IPS-NIHi11 (cell line): ENCODE results near the gene GCDH.
A peak's percentile ranks its signal among the peaks of the same experiment; 100 is the strongest.
"Not testable (repeated sequence)": the region's sequence is repeated elsewhere in the genome, so short reads cannot be mapped to it uniquely, and the experiment has no call there.

Source experiments
- DNase-seq: peaks from one replicate; pipeline ENCODE4 v3.0.0; 2012; ENCODE audit warnings: mixed read lengths, low spot score

GCDH gene

DNA sequence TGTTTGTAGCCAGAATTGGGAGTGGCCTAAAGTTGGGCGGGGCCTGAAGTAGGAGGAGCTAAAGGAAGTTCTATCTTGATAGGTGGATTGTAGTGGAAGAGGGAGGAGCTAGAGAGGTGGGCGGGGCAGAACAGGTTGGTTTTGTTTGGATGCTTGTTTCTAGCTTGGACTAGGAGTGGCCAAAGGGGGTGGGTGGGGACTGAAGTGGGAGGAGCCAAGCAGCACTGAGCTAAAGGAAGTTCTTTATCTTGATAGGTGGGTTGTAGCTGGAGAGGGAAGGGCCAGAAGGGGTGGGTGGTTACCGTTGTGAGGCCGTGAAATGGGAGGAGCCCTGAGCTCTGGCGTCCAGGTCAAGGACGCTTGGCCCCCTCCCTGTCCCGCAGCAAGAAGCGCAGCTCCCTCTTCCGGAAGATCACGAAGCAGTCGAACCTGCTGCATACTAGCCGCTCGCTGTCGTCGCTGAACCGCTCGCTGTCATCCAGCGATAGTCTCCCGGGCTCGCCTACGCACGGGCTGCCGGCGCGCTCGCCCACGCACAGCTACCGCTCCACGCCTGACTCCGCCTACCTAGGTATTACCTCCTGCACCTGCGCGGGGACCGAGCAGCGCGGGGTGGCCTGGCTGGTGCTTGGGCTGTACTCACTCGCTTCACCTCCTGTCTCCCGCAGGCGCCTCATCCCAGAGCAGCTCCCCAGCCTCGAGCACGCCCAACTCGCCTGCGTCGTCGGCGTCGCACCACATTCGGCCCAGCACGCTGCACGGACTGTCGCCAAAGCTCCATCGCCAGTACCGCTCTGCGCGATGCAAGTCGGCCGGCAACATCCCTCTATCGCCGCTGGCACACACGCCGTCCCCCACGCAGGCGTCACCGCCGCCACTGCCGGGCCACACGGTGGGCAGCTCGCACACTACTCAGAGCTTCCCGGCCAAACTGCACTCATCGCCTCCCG is 17.7 kb upstream of the GCDH start:
- peak; percentile 67 for DNase-seq

DNA sequence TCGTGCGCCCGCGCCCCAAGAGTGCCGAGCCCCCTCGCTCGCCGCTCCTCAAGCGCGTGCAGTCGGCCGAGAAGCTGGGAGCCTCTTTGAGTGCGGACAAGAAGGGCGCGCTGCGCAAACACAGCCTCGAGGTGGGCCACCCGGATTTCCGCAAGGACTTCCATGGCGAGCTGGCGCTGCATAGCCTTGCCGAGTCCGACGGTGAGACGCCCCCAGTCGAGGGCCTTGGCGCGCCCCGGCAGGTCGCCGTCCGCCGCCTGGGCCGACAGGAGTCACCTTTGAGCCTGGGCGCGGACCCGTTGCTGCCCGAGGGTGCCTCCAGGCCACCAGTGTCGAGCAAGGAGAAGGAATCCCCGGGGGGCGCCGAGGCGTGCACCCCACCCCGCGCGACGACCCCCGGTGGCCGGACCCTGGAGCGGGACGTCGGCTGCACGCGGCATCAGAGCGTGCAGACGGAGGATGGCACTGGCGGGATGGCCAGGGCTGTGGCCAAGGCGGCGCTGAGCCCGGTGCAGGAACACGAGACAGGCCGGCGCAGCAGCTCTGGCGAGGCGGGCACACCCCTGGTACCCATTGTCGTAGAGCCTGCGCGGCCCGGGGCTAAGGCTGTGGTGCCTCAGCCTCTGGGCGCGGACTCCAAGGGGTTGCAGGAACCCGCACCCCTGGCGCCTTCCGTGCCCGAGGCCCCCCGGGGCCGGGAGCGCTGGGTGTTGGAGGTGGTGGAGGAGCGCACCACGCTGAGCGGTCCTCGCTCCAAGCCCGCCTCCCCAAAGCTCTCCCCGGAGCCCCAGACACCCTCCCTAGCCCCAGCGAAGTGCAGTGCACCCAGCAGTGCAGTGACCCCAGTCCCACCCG is 16.8 kb upstream of the GCDH start:
- DNase-seq: no peak

DNA sequence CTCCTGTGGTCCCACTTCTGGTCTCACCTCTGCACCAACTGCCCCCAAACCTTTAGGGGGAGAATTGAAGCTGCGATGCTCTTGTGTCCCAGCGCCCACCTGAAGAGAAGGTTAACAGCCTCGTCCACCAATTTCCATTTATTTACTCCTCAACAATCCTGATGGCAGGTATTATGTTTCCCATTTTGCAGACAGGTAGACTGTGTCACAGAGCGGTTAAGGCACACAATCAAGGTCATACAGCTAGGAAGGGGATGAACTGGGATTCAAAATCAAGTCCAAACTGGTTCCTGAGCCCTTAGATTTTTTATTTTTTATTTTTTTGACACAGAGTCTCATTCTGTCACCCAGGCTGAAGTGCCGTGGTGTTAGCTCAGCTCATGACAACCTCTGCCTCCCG is 15.9 kb upstream of the GCDH start:
- DNase-seq: no peak

DNA sequence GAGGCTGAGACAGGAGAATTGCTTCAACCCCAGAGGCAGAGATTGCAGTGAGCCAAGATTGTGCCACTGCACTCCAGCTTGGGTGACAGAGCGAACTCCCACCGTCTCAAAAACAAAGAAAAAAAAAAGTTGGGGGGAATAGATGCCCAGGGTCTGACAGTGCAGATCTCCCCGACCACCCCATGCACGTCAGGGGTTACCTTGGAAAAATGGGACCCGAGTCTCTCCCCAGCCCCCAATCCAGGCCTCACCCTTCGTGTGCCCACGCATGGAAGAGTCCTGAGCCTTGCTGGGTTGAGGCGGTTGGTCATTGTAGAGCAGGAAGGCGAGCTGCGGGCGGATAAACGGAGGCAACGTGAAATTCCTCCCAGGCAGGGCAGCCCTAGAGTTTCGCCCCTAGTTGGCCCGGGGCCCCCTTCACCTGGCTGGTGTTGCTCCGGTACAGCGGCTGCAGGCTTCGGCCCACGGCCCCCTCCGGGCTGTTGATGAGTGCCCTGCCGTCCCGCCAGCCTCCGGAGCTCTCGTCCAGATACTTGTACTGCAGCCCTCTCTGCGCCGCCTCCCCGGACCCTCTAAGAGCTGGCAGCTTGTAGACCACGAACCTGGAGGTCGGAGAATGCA is 10.3 kb upstream of the GCDH start:
- peak; percentile 60 for DNase-seq

DNA sequence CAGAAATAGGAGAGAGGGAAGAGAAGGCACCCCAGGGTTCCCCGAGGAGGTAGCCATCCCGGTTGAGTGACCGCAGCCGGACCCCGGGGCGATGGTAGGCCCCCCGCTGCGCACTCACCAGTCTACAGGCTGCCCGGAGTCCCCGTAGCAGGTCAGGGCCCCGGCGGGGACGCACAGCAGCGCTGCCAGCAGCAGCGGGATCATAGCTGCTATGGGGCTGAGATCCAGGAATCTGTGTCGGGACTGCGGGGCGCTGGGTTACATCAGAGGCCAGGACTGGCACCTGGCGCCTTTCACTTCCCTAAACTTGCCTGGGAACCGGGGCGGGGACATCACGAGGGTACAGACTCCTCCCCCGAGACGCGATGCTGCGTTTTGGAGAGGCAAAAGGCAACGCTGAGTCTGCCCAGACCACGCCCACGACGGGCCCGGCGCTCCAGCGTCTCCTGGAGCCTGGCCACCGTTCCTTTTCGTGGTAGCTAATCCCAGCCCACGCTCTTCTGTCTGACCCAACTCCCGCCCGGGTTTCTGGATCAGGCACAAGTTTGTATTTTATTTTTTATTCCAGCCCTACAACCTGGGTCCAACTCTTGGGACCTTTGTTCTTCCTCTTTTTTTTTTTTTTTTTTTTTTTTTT is 9.7 kb upstream of the GCDH start, which contains the start of gene DNASE2:
DNASE2 (minus strand) TSS at position 278 of the 637 bp plus-strand sequence; CDS start at position 204, 74 bp downstream.
- peak; percentile 95 for DNase-seq

DNA sequence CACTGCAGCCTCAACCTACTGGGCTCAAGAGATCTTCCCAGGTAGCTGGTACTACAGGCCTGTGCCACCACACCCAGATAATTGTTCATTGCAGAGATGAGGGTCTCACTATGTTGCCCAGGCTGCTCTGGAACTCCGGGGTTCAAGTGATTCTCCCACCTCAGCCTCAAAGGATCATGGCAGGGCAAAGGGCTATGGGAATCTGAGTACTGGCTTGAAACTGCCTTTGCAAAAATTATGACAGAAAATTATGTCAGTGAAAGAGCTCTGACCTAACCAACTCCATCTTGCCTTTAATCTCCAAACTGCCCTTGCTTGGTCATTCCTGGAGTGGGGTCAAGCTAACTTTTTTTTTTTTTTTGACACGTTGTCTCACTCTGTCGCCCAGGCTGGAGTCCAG is 8.4 kb upstream of the GCDH start:
- no peak for DNase-seq

DNA sequence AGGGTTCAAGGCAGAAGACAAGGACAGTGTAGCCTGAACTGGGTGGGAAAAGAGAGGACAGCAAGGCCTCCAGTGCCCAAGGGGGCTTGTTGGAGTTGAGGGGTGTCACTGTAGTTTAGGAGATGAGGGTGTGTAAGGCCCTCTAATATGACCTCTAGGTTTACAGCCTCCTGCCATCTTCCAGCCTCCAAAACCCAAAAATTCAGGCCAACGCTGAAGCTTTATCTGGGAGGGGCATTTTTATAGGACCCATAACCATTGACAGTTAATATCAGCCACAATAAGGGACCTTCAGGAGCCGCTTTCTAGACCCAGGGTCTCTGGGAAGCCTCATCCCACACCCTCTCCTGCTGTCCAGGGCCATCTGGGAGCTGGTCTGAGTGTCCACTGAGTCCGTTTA is 6.8 kb upstream of the GCDH start:
- DNase-seq: no peak

DNA sequence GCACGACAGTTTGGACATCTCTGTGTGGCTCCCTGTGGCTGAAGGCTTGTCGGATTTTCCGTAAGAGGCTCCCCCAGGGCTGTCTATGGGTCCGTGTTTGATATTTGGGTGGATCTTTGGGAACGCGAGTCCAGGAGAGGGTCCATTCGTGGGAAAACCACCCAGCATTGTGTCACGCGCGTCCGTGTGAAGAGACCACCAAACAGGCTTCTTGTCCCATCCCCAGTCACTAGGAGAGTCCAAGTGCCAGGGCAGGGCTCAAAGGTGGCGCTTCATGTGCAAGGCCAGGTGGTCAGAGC is 6.4 kb upstream of the GCDH start:
- DNase-seq: no peak

DNA sequence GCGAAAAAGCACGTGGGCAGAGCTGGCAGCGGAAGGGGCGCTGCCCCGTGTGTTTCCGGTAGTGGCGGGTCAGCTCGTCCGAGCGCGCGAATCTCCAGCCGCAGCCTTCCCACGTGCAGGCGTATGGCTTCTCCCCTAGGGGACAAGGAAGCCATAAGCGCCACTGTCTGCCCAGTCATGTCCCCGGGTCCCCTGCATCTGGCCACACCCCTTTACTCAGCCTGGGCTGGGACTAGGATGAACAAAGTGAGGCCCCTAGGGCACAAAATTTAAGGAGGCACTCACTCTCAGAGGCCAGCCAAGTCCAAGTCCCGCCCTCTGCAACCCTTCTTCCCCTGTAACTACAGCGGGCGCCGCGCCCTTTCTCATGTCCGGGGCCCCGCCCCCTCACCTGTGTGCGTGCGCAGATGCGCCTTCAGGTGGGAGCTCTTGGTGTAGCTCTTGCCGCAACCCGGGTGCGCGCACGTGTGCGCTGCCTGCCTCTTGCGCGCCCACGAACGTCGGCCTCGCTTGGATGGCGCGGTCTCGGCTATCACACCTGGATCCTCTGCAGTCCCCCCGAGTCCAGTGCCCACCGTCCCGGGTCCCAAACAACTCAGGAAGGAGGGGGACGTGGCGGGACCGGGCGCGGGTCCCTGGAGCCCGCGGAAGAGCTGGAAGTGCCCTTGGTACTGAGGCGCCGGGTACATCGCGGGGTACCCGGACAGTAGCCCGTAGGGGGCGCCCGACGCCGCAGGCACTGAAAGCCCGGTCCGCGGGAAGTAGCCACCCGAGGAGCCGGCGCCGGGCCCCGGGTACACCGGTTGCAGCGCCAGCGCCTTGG is 5.8 kb upstream of the GCDH start:
- peak; percentile 83 for DNase-seq

DNA sequence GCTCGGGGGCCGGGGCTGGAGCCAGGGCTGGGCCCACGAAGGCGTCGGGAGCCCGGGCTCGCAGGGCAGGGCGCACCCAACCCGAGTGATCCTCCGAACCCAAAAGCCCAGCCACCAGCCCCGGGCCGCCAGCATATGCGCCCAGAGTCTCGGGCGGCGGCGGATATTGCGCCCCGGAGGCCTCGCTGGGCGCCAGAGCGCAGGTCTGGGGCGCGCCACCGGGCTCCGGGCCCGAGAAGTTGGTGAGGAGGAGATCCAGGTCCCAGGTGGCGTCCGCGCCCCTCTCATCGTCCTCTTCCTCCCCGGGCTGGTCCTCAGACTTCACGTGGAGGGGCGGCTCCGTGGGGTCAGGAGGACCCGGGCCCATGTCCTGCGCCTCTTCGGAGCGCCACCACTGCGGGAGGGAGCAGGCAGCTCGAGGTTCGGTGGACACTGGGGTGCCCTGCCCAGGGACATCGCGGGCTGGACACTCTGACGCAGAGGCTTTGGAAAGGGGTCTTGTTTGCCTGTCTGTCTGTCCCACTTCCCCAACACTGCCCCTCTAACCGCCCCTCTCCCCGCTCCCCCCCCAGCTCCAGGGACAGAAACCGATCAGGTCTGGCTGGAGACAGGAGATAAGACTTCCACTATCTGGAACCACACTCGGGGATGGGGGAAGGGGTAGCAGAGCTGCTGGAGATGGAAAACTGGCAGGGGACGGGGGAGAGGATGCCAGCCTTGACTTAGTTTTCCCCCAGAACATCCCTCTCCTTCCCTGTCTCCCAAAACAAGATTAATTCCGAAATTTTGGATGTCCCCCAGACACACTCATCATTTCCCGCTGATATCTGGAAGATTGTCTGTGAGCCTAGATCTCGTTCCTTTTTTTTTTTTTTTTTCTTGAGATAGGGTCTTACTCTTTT is 5.0 kb upstream of the GCDH start:
- DNase-seq: no peak

DNA sequence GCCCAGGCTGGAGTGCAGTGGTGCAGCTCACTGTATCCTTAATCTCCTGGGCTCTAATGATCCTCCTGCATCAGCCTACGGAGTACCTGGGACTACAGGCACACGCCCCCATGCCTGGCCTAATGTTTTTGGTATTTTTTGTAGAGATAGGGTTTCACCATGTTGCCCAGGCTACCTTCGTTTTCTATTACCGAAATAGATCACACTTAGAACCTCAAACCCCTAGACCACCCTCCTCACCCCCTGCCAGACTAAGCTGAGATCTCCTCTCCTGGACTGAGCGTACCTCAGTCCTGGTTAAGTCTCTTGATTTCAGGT is 4.3 kb upstream of the GCDH start:
- no peak for DNase-seq

DNA sequence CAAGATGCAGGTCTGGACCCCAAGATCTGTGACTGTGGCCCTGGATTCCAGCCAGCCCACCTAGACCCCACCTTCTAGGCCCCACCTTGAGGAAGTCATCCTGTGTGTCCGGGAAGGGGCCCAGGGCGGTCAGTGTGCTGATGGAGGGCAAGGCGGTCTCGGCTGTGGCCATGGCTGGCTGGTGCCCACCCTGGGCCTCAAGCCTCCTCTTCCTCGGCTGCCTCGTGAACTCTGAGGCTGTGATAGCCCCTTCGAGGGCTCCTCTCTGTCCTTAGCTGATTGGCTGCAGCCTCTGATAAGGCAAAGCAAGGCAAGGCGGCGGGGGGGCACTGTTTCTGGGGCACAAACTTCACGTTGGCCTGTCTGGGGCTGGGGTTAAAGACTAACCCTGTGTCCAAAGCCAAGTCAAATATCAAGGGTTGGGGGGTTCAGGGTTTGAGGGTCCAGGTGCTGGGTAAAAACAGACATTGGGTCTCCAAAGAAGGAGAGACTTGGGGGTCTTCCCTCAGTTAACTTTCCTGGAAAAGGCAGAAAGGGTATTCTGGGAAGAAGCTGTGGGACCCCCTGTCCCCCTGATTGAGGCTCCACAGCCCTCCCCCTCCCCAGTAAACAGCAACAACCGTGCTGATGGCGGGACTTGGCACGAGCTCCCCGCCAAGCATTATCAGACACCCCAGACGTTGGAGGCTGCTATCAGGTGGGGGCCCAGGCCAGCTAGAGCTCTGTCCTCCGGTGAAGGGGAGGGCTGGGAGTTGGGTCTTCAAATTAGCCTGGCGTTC is 3.8 kb upstream of the GCDH start, which contains the start of gene KLF1:
KLF1 (minus strand) TSS at position 233 of the 779 bp plus-strand sequence; CDS start at position 172, 61 bp downstream.
- DNase-seq: no peak

DNA sequence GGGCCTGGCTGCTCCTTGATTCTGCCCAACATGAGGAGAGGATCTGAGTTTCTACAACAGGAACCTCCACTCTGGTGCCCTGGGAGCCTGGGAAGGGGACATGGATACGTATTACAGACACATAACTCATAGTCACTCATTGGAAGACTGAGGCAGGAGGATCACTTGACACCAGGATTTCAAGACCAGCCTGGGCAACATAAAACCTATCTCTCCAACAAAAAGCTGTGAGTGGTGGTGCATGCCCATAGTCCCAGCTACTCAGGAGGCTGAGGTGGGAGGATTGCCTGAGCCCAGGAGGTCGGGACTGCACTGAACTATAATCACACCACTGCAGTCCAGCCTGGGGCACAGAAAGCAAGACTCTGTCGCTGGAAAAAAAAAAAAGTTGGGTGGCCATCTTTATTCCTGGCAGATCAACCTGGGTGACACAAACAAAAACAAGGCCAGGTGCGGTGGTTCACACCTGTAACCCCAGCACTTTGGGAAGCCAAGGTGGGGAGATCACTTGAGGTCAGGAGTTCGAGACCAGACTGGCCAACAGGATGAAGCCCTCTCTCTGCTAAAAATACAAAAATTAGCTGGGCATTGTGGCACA is 2.9 kb upstream of the GCDH start:
- no peak for DNase-seq

DNA sequence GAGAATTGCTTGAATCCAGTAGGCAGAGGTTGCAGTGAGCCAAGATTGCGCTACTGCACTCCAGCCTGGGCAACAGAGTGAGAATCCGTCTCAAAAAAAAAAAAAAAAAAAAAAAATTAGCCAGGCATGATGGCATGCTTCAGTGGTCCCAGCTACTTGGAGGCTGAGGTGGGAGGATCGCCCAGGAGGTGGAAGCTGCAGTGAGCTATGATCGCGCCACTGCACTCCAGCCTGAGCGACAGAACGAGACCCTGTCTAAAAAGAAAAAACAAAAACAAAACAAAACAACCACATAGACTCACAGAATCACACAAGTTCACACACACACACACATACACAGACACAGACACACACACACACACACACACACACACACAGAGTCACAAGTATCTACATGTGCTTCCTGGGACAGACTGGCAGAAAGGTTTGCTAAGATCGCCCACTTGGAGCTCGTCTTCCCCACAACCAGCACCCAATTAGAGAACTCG is 617 bp upstream of the GCDH start:
- DNase-seq: not testable (repeated sequence)

DNA sequence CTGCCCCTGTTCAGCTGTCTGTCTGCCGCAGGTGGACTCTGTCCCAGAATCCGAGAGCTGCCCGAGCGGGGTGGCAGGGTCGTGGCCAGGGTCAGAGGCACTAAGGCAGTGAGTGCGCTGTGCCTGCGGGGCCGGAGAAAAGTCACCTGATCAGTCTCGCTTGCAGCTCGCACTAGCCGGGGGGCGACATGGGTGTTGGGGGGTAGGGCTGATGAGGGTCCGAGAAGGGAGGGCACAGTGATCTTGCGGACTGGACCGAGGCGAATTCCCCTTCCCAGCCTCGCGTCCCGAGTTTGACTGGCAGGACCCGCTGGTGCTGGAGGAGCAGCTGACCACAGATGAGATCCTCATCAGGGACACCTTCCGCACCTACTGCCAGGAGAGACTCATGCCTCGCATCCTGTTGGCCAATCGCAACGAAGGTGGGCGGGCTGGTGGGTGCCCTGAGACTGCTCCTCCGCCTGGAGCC is 627 bp downstream of the GCDH start:
- DNase-seq: no peak

DNA sequence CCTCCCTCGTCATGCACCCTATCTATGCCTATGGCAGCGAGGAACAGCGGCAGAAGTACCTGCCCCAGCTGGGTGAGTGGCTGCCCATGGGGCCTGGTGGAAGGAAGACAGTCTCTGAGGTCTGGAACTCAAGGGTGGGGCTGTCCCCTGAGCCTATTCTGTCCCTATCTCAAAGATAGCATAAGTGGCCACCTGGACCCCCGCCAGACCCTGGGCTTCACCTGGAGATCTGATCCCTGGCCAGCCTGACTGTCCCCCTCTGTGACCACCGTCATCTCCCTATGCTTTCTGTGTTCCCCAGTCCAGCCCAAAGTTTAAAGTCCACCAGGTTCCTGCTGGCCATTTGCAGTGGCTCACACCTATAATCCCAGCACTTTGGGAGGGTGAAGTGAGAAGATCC is 2.6 kb downstream of the GCDH start:
- no peak for DNase-seq

DNA sequence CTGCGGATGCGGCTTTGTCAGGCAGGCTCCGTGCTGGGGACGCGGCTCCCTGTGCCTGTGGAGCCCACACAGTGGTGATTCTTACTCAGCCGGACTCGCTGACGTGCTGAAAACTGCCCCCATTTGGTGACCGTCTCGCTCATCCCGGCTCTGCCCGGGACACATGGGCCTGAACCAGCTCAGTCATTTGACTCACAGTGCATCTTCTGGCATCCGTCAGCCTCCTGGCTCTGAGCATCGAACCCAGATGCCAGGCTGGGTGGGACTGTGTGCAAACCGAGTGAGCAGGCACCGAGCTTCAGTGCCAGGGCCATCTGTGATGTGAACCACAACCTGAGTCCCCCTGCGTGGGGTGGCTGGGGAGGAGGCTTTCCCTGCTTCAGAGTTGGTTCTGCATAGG is 5.5 kb downstream of the GCDH start:
- no peak for DNase-seq

DNA sequence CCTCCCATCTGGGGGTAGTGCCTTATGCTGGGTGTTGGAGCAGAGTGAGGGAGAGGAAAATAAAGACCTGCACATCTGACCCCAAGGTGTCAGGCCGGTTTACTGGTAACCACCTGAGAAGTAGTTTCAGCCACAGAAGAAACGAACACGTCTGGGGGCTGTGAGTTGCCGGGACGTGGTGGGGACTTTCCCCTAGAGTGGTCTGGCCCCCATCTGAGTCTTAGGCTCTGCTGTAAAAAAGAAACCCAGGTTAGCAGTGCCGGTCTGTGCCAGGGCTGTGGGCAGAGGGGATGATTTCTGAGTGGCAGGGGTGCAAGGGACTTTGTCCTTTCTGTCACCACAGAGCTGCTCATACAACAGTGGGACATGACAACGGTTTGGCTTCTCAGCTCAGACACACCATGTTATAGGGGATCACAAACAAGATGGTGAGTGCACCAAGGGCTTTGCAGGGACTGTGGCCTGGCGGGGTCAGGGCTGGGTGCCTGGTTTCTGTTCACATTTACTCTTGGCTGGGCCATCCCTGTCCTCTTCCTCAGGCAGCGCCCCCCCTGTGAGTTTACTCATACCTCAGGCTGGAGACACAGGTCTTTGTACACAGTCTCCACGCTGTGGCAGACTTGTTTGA is 9.0 kb downstream of the GCDH start:
- DNase-seq: no peak
